SK-N-SH treated with all-trans-retinoic acid at 6 μM for 48 hours (cell line): Measurements from ENCODE around the gene FRMD5.
"Not testable (repeated sequence)": the region's sequence is repeated elsewhere in the genome, so short reads cannot be mapped to it uniquely, and the experiment has no call there.

ENCODE experiments used
- ATAC-seq: fragments of 200-7000 bp; cut with Tn5 transposase; 3 replicates; pipeline ENCODE4 v1.9.1; 2020; ENCODE audit warnings: mild to moderate bottlenecking, moderate library complexity
- ARNTL ChIP-seq: fragments of 450-650 bp; formaldehyde crosslinking; IDR thresholded peaks from 2 replicates; pipeline ENCODE4 v1.5.0; 2020; ENCODE audit warnings: low read depth, mild to moderate bottlenecking, moderate library complexity, borderline replicate concordance
- BACH2 ChIP-seq: fragments of 250-450 bp; sonication (Bioruptor Pico); IDR thresholded peaks from 2 replicates; pipeline ENCODE4 v1.9.0; 2021; ENCODE audit warnings: mild to moderate bottlenecking, borderline replicate concordance
- CSDC2 ChIP-seq: fragments of 250-450 bp; sonication (Bioruptor Pico); IDR thresholded peaks from 2 replicates; pipeline ENCODE4 v1.5.0; 2020; ENCODE audit warnings: mild to moderate bottlenecking, moderate library complexity
- ESRRG ChIP-seq: fragments of 250-450 bp; sonication (Bioruptor Pico); IDR thresholded peaks from 2 replicates; pipeline ENCODE4 v1.6.1; 2021; ENCODE audit warnings: mild to moderate bottlenecking
- ISL1 ChIP-seq: fragments of 250-450 bp; sonication (Bioruptor Pico); IDR thresholded peaks from 2 replicates; pipeline ENCODE4 v2.1.2; 2022; ENCODE audit warnings: mild to moderate bottlenecking, moderate library complexity
- PPARA ChIP-seq: fragments of 250-450 bp; sonication (Bioruptor Pico); IDR thresholded peaks from 2 replicates; pipeline ENCODE4 v1.5.0; 2020; ENCODE audit warnings: mild to moderate bottlenecking, borderline replicate concordance
- SNAI2 ChIP-seq: fragments of 250-450 bp; sonication (Bioruptor Pico); IDR thresholded peaks from 2 replicates; pipeline ENCODE4 v1.5.0; 2020; ENCODE audit warnings: mild to moderate bottlenecking, moderate library complexity
- TOX ChIP-seq: fragments of 250-450 bp; sonication (Bioruptor Pico); IDR thresholded peaks from 2 replicates; pipeline ENCODE4 v1.8.0; 2021; ENCODE audit warnings: mild to moderate bottlenecking, moderate library complexity, borderline replicate concordance
- ZFP30 ChIP-seq: fragments of 450-650 bp; formaldehyde crosslinking; IDR thresholded peaks from 2 replicates; pipeline ENCODE4 v1.5.0; 2022; ENCODE audit warnings: mild to moderate bottlenecking, moderate library complexity
- TF ChIP-seq, protein P1 (sequence below): fragments of 250-450 bp; sonication (Bioruptor Pico); IDR thresholded peaks from 2 replicates; pipeline ENCODE4 v1.5.1; 2021; ENCODE audit warnings: mild to moderate bottlenecking, moderate library complexity
- TF ChIP-seq, protein P2 (sequence below): fragments of 250-450 bp; sonication (Bioruptor Pico); IDR thresholded peaks from 2 replicates; pipeline ENCODE4 v1.8.0; 2020; ENCODE audit warnings: mild to moderate bottlenecking, moderate library complexity, borderline replicate concordance
- TF ChIP-seq, protein P3 (sequence below): fragments of 250-450 bp; sonication (Bioruptor Pico); IDR thresholded peaks from 2 replicates; pipeline ENCODE4 v1.8.0; 2021; ENCODE audit warnings: low read depth, mild to moderate bottlenecking, moderate library complexity, borderline replicate concordance
- TF ChIP-seq, protein P4 (sequence below): fragments of 250-450 bp; sonication (Bioruptor Pico); IDR thresholded peaks from 2 replicates; pipeline ENCODE4 v1.5.0; 2020; ENCODE audit warnings: mild to moderate bottlenecking, moderate library complexity

Gene FRMD5

DNA sequence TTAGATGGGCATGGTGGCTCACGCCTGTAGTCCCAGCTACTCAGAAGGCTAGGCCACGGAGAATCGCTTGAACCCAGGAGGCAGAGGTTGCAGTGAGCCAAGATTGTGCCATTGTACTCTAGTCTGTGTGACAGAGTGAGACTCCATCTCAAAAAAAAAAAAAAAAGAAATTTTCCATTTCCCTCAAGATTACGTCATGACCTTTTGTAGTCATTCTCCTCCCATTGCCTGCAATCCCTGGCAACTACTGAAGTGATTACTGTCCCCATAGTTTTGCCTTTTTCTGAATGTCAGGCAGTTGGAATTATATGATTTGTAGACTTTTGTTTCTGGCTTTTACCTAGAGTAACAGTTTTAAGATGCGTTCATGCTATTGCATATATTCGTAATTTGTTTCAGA lies 340.3 kb downstream of the FRMD5 start:
- ATAC-seq = no peak
- no peak for TF ChIP-seq SNAI2 (CRISPR knock-in tag)
- no peak for TF ChIP-seq BACH2 (CRISPR knock-in tag)
- TF ChIP-seq TOX = no peak
- TF ChIP-seq, protein P1, sequence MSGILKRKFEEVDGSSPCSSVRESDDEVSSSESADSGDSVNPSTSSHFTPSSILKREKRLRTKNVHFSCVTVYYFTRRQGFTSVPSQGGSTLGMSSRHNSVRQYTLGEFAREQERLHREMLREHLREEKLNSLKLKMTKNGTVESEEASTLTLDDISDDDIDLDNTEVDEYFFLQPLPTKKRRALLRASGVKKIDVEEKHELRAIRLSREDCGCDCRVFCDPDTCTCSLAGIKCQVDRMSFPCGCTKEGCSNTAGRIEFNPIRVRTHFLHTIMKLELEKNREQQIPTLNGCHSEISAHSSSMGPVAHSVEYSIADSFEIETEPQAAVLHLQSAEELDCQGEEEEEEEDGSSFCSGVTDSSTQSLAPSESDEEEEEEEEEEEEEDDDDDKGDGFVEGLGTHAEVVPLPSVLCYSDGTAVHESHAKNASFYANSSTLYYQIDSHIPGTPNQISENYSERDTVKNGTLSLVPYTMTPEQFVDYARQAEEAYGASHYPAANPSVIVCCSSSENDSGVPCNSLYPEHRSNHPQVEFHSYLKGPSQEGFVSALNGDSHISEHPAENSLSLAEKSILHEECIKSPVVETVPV (CRISPR knock-in tag) = no peak
- TF ChIP-seq, all 23 proteins: peak for 0

DNA sequence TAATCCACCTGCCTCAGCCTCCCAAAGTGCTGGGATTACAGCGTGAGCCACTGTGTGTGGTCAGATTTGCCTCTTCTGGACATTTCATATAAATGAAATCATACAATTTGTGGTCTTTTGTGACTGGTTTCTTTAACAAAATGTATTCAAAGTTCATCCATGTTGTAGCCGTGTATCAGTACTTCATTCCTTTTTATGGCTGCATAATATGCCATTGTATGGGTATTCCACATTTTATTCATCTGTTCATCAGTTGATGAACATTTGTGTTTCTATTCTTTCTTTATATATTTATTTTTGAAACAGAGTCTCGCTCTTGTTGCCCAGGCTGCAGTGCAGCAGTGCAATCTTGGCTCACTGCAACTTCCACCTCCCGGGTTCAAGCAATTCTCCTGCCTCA lies 342.5 kb downstream of the FRMD5 start:
- ATAC-seq = no peak
- TF ChIP-seq, protein P2, sequence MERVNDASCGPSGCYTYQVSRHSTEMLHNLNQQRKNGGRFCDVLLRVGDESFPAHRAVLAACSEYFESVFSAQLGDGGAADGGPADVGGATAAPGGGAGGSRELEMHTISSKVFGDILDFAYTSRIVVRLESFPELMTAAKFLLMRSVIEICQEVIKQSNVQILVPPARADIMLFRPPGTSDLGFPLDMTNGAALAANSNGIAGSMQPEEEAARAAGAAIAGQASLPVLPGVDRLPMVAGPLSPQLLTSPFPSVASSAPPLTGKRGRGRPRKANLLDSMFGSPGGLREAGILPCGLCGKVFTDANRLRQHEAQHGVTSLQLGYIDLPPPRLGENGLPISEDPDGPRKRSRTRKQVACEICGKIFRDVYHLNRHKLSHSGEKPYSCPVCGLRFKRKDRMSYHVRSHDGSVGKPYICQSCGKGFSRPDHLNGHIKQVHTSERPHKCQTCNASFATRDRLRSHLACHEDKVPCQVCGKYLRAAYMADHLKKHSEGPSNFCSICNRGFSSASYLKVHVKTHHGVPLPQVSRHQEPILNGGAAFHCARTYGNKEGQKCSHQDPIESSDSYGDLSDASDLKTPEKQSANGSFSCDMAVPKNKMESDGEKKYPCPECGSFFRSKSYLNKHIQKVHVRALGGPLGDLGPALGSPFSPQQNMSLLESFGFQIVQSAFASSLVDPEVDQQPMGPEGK = no peak
- TF ChIP-seq ARNTL (CRISPR knock-in tag) = no peak
- no peak for TF ChIP-seq ISL1 (CRISPR knock-in tag)
- TF ChIP-seq ZFP30 (CRISPR knock-in tag) = no peak
- no peak for TF ChIP-seq PPARA
- no peak for TF ChIP-seq SNAI2 (CRISPR knock-in tag)
- TF ChIP-seq, all 23 proteins: peak for 0

DNA sequence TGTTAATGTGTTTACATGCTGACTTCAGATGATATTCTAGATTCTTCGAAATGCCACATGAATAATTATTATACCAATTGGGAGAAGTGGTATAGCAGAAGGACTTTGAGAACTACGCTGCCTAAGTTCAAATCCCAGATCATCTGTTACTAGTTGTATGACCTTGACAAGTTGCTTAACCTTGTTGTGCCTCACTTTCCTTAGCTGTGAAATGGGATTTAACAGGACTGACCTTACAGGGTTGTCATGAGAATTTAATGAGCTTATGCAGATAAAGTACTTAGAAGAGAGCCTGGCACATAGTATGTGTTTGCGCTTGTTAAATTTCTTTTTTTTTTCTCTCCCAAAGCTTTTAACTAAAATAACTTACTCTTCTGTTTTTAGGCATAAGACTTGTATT lies 343.8 kb downstream of the FRMD5 start:
- ATAC-seq = no peak
- no peak for TF ChIP-seq CSDC2
- TF ChIP-seq SNAI2 (CRISPR knock-in tag) = no peak
- no peak for TF ChIP-seq ZFP30 (CRISPR knock-in tag)
- TF ChIP-seq, protein P3, sequence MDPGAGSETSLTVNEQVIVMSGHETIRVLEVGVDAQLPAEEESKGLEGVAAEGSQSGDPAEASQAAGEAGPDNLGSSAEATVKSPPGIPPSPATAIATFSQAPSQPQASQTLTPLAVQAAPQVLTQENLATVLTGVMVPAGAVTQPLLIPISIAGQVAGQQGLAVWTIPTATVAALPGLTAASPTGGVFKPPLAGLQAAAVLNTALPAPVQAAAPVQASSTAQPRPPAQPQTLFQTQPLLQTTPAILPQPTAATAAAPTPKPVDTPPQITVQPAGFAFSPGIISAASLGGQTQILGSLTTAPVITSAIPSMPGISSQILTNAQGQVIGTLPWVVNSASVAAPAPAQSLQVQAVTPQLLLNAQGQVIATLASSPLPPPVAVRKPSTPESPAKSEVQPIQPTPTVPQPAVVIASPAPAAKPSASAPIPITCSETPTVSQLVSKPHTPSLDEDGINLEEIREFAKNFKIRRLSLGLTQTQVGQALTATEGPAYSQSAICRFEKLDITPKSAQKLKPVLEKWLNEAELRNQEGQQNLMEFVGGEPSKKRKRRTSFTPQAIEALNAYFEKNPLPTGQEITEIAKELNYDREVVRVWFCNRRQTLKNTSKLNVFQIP = no peak
- no peak for TF ChIP-seq ESRRG (CRISPR knock-in tag)
- no peak for TF ChIP-seq PPARA
- TF ChIP-seq, protein P1 (CRISPR knock-in tag) = no peak
- TF ChIP-seq BACH2 (CRISPR knock-in tag) = no peak

DNA sequence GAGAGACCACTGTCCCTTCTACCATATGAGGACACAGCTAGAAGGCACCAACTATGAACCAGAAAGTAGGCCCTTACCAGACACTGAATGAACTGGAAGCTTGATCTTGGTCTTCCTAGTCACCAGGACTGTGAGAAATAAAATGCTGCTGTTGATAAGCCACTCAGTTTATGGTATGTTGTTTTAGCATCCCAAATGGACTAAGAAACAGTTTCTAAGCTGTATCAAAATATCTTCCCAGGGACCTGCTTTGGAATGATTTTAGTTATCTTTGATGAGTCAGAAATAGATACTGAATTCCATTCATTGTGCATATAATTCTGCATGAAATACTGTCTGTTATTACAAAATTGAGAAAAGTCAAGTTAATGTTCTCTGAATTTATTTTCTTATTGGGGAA lies 349.6 kb downstream of the FRMD5 start:
- TF ChIP-seq ISL1 (CRISPR knock-in tag) = 0 out of 2 replicates have a peak, but pooled peaks have one; percentile 7
- TF ChIP-seq, protein P4, sequence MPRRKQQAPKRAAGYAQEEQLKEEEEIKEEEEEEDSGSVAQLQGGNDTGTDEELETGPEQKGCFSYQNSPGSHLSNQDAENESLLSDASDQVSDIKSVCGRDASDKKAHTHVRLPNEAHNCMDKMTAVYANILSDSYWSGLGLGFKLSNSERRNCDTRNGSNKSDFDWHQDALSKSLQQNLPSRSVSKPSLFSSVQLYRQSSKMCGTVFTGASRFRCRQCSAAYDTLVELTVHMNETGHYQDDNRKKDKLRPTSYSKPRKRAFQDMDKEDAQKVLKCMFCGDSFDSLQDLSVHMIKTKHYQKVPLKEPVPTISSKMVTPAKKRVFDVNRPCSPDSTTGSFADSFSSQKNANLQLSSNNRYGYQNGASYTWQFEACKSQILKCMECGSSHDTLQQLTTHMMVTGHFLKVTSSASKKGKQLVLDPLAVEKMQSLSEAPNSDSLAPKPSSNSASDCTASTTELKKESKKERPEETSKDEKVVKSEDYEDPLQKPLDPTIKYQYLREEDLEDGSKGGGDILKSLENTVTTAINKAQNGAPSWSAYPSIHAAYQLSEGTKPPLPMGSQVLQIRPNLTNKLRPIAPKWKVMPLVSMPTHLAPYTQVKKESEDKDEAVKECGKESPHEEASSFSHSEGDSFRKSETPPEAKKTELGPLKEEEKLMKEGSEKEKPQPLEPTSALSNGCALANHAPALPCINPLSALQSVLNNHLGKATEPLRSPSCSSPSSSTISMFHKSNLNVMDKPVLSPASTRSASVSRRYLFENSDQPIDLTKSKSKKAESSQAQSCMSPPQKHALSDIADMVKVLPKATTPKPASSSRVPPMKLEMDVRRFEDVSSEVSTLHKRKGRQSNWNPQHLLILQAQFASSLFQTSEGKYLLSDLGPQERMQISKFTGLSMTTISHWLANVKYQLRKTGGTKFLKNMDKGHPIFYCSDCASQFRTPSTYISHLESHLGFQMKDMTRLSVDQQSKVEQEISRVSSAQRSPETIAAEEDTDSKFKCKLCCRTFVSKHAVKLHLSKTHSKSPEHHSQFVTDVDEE = no peak
- ATAC-seq = no peak

DNA sequence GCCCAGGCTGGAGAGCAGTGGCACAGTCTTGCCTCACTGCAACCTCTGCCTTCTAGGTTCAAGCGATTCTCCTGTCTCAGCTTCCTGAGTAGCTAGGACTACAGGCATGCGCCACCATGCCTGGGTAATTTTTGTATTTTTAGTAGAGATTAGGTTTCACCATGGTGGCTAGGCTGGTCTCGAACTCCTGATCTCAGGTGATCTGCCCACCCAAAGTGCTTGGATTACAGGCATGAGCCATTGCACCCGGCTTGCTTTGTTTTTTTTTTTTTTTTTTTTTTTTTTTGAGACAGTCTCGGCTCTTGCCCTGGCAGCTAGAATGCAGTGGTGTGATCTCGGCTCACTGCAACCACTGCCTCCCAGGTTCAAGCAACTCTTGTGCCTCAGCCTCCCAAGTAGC lies 362.6 kb downstream of the FRMD5 start:
- ATAC-seq = not testable (repeated sequence)

DNA sequence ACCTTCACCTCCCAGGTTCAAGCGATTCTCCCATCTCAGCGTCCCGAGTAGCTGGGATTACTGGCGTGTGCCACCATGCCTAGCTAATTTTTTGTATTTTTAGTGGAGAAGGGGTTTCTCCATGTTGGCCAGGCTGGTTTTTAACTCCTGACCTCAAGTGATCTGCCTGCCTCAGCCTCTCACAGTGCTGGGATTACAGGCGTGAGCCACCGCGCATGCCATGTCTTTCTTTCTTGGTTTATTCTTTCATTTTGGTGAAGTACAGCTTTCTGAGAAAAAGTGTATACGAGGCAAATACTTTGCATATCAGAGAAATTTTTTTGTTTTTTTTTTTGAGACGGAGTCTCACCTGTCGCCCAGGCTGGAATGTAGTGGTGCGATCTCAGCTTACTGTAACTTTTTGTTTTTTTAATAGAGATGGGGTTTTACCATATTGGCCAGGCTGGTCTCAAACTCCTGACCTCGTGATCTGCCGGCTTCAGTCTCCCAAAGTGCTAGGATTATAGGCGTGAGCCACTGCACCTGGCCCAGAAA lies 363.5 kb downstream of the FRMD5 start:
- not testable (repeated sequence) for ATAC-seq

DNA sequence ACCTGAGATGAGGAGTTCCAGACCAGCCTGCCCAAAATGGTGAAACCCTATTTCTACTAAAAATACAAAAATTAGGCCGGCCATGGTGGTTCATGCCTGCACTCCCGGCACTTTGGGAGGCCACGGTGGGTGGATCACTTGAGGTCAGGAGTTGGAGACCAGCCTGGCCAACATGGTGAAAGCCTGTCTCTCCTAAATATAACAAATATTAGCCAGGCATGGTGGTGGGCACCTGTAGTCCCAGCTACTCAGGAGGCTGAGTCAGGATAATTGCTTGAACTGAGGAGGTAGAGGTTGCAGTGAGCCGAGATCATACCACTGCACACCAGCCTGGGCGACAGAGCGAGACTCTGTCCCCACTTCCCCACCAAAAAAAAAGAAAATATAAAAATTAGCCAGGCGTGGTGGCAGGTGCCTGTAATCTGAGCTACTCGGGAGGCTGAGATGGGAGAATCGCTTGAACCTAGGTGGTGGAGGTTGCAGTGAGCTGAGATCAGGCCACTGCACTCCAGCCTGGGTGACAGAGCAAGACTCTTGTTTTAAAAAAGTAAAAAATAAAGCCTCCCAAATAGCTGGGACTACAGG lies 364.3 kb downstream of the FRMD5 start:
- not testable (repeated sequence) for ATAC-seq

DNA sequence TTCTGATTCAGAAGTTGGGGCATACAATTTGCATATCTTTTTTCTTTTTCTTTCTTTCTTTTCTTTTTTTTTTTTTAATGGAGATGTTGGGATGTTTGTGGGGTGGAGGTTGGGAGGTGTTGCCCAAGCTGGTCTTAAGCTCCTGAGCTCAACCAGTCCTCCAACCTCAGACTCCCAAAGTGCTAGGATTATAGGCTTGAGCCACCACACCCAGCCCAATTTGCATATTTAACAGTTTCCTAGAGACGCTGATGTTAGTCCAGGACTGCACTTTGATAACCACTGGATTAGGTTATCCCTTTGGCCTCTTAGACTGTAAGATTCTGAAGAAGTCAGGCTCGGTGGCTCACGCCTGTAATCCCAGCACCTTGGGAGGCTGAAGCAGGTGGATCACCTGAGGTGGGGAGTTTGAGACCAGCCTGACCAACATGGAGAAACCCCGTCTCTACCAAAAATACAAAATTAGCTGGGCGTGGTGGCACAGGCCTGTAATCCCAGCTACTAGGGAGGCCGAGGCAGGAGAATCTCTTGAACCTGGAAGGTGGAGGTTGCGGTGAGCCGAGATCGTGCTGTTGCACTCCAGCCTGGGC lies 365.0 kb downstream of the FRMD5 start:
- not testable (repeated sequence) for ATAC-seq
